GM19351 (cell line): ENCODE measurements around the gene RAP1A.

ENCODE experiments used
- ATAC-seq: cut with Tn5 transposase; IDR thresholded peaks from one replicate; pipeline ENCODE4 v1.9.1; 2021; ENCODE audit warnings: mild to moderate bottlenecking, moderate library complexity; ENCODE audit not compliant: unreplicated experiment

The RAP1A gene

GRCh38 chr1:111751906-111752575 is 132.5 kb downstream of the RAP1A start:
- ATAC-seq: no peak

GRCh38 chr1:111754984-111755330 is 135.4 kb downstream of the RAP1A start:
- peak; percentile 1 for ATAC-seq

- peak; percentile 87 for ATAC-seq
Observed at GRCh38 chr1:111755331-111756123, 135.9 kb downstream of the RAP1A start, which contains the start of gene DDX20. Gene DDX20 (plus strand): TSS chr1:111755901. CDS start chr1:111755925, 24 bp downstream.

GRCh38 chr1:111756124-111756513 is 136.5 kb downstream of the RAP1A start:
- ATAC-seq: peak; percentile 4

GRCh38 chr1:111758373-111758772 is 138.8 kb downstream of the RAP1A start:
- no peak for ATAC-seq

GRCh38 chr1:111761717-111762116 is 142.1 kb downstream of the RAP1A start:
- no peak for ATAC-seq

- no peak for ATAC-seq
Observed at GRCh38 chr1:111762332-111762731, 142.7 kb downstream of the RAP1A start.
